H1 (cell line): ENCODE measurements around the gene CALD1. TPM values are rescaled to one million over a fixed set of nuclear protein-coding genes. Genes with fewer than 3 reads are reported as not detected.

Source experiments
- CTCF ChIA-PET: fragments of 300-600 bp; sonication (Branson Sonifier 250); formaldehyde crosslinking; loops from one replicate; lab custom pipeline; 2021; ENCODE audit not compliant: partially characterized antibody; lab: Charles Lee
- POLR2A ChIA-PET: fragments of 300-600 bp; sonication (Branson Sonifier 250); formaldehyde crosslinking; loops from one replicate; lab custom pipeline; 2021; ENCODE audit warnings: inconsistent platforms; ENCODE audit not compliant: partially characterized antibody; lab: Charles Lee
- DNase-seq, 2 experiments: peaks; one replicate each; pipeline versions ENCODE4 v3.0.0 to v3.0.0-alpha.2; 2010 to 2022; ENCODE audit warnings: low spot score in 2 of 2, low read depth in 1 of 2, mixed read lengths in 1 of 2
- FAIRE-seq: peaks from 2 replicates; lab custom pipeline; 2011; peaks lifted over from hg19 to GRCh38; lab: Jason Lieb, UNC
- H2AFZ ChIP-seq: 2 replicates; pipeline ENCODE4 v1.8.1; 2012; ENCODE audit warnings: low read length, inconsistent platforms
- H2AK5ac ChIP-seq: 2 replicates; pipeline ENCODE4 v1.6.1; 2013; ENCODE audit warnings: low read depth, low read length
- H2BK120ac ChIP-seq: replicated peaks from 2 replicates; pipeline ENCODE3; 2013; ENCODE audit warnings: low read depth, low read length, inconsistent platforms
- H2BK12ac ChIP-seq: 2 replicates; pipeline ENCODE4 v1.6.1; 2013; ENCODE audit warnings: low read depth, low read length
- H2BK15ac ChIP-seq: 2 replicates; pipeline ENCODE4 v1.6.1; 2013; ENCODE audit warnings: low read length
- H2BK20ac ChIP-seq: 2 replicates; pipeline ENCODE4 v1.6.1; 2013; ENCODE audit warnings: low read length
- H2BK5ac ChIP-seq: 2 replicates; pipeline ENCODE4 v1.6.1; 2013; ENCODE audit warnings: low read depth, low read length
- H3K14ac ChIP-seq: 2 replicates; pipeline ENCODE4 v1.6.1; 2013; ENCODE audit warnings: inconsistent platforms; ENCODE audit not compliant: insufficient read length
- H3K18ac ChIP-seq: 2 replicates; pipeline ENCODE4 v1.6.1; 2013; ENCODE audit warnings: low read length; ENCODE audit errors: extremely low read depth
- H3K23ac ChIP-seq: 2 replicates; pipeline ENCODE4 v1.6.1; 2013; ENCODE audit warnings: inconsistent platforms; ENCODE audit not compliant: insufficient read length
- H3K23me2 ChIP-seq: 2 replicates; pipeline ENCODE4 v1.6.1; 2013; ENCODE audit warnings: low read depth, low read length
- H3K27ac ChIP-seq: 2 replicates; pipeline ENCODE4 v1.6.1; 2011; ENCODE audit warnings: low read depth, low read length, inconsistent platforms
- H3K27me3 ChIP-seq, 4 experiments: replicated peaks in 1 of 4; 1 replicate in 1 of 4; 2 replicates in 3 of 4; pipeline versions ENCODE4 v1.6.1 to v1.8.1; 2011 to 2013; ENCODE audit warnings: low read length in 3 of 4, mild to moderate bottlenecking in 3 of 4, inconsistent platforms in 2 of 4, mixed read lengths in 2 of 4, moderate library complexity in 1 of 4; ENCODE audit not compliant: control insufficient read depth in 3 of 4, insufficient read depth in 3 of 4; ENCODE audit errors: extremely low read depth in 1 of 4
- H3K36me3 ChIP-seq, 4 experiments: 2 replicates each; pipeline versions ENCODE4 v1.6.1 to v1.8.1; 2011 to 2013; ENCODE audit warnings: mild to moderate bottlenecking in 4 of 4, low read length in 3 of 4, moderate library complexity in 2 of 4, control low read depth in 1 of 4, inconsistent platforms in 1 of 4; ENCODE audit not compliant: insufficient read depth in 4 of 4, control insufficient read depth in 2 of 4
- H3K4ac ChIP-seq: replicated peaks from 2 replicates; pipeline ENCODE3; 2013; ENCODE audit warnings: low read length, low read depth, mixed read lengths, inconsistent platforms; ENCODE audit not compliant: insufficient read length
- H3K4me1 ChIP-seq, 4 experiments: replicated peaks in 1 of 4; 1 replicate in 1 of 4; 2 replicates in 3 of 4; pipeline versions ENCODE4 v1.6.1 to v1.8.1; 2011 to 2013; ENCODE audit warnings: low read length in 3 of 4, inconsistent platforms in 2 of 4, mixed read lengths in 1 of 4; ENCODE audit not compliant: insufficient read depth in 4 of 4, control insufficient read depth in 3 of 4
- H3K4me2 ChIP-seq, 2 experiments: 2 replicates each; pipeline versions ENCODE4 v1.6.1 to v1.8.1; 2011 to 2013; ENCODE audit warnings: low read depth in 2 of 2, low read length in 2 of 2, control low read depth in 1 of 2, inconsistent platforms in 1 of 2, mild to moderate bottlenecking in 1 of 2; ENCODE audit not compliant: insufficient read depth in 1 of 2
- H3K4me3 ChIP-seq, 4 experiments: fragments of 200-600, 300-600 bp in 1 of 4; sonication (generic), shearing (Covaris generic), sonication (Bioruptor Twin) in 1 of 4; 2 replicates each; pipeline versions ENCODE4 v1.5.1 to v1.8.1; 2011 to 2016; ENCODE audit warnings: low read length in 4 of 4, low read depth in 3 of 4, control low read depth in 2 of 4, inconsistent platforms in 2 of 4, mild to moderate bottlenecking in 2 of 4, mixed read lengths in 1 of 4, moderate library complexity in 1 of 4; ENCODE audit not compliant: insufficient read depth in 2 of 4; ENCODE audit errors: extremely low read depth in 1 of 4
- H3K56ac ChIP-seq: replicated peaks from 2 replicates; pipeline ENCODE3; 2013; ENCODE audit warnings: low read depth, mild to moderate bottlenecking, mixed read lengths, low read length, inconsistent platforms; ENCODE audit not compliant: insufficient read length
- H3K79me1 ChIP-seq: 2 replicates; pipeline ENCODE4 v1.6.1; 2013; ENCODE audit warnings: low read depth, low read length, control low read depth
- H3K79me2 ChIP-seq, 2 experiments: 2 replicates each; pipeline versions ENCODE4 v1.6.1 to v1.8.1; 2012 to 2013; ENCODE audit warnings: low read length in 2 of 2, mild to moderate bottlenecking in 2 of 2, inconsistent platforms in 1 of 2; ENCODE audit not compliant: insufficient read depth in 2 of 2, control insufficient read depth in 1 of 2
- H3K9ac ChIP-seq, 4 experiments: replicated peaks in 1 of 4; 1 replicate in 1 of 4; 2 replicates in 3 of 4; pipeline versions ENCODE4 v1.6.1 to v1.8.1; 2011 to 2013; ENCODE audit warnings: low read depth in 3 of 4, low read length in 3 of 4, control low read depth in 2 of 4, mild to moderate bottlenecking in 2 of 4, moderate library complexity in 2 of 4, inconsistent platforms in 1 of 4; ENCODE audit errors: extremely low read depth in 1 of 4
- H3K9me3 ChIP-seq, 2 experiments: 2 replicates each; pipeline versions ENCODE4 v1.6.1 to v1.8.1; 2012 to 2013; ENCODE audit warnings: mild to moderate bottlenecking in 2 of 2, moderate library complexity in 2 of 2, control low read depth in 1 of 2, inconsistent platforms in 1 of 2, low read depth in 1 of 2, low read length in 1 of 2, mixed read lengths in 1 of 2; ENCODE audit not compliant: insufficient read depth in 2 of 2
- H4K20me1 ChIP-seq, 2 experiments: replicated peaks in 1 of 2; 2 replicates each; pipeline versions ENCODE3 to v1.8.1; 2011 to 2013; ENCODE audit warnings: inconsistent platforms in 2 of 2, low read length in 2 of 2, mild to moderate bottlenecking in 1 of 2; ENCODE audit not compliant: insufficient read depth in 2 of 2, control insufficient read depth in 1 of 2
- H4K5ac ChIP-seq: 2 replicates; pipeline ENCODE4 v1.6.1; 2013; ENCODE audit warnings: low read length, low read depth, mixed read lengths, inconsistent platforms; ENCODE audit not compliant: insufficient read length
- H4K8ac ChIP-seq: 2 replicates; pipeline ENCODE4 v1.8.0; 2013; ENCODE audit warnings: mild to moderate bottlenecking, moderate library complexity, low read length, inconsistent platforms; ENCODE audit not compliant: insufficient read depth; ENCODE audit errors: extremely low read depth
- H4K91ac ChIP-seq: replicated peaks from 2 replicates; pipeline ENCODE3; 2013; ENCODE audit warnings: low read length, mixed read lengths, inconsistent platforms; ENCODE audit not compliant: insufficient read length
- BACH1 ChIP-seq: IDR thresholded peaks from 2 replicates; pipeline ENCODE4 v1.6.1; 2012; ENCODE audit warnings: low read length, improper control_type of control experiment
- CTBP2 ChIP-seq: IDR thresholded peaks from 2 replicates; pipeline ENCODE4 v1.7.0; 2011; ENCODE audit warnings: borderline replicate concordance, mild to moderate bottlenecking, moderate library complexity, mixed read lengths, low read length; ENCODE audit not compliant: insufficient read depth, insufficient read length
- EZH2 ChIP-seq: fragments of 200-600 bp; sonication (generic); IDR thresholded peaks from 2 replicates; pipeline ENCODE4 v1.7.1; 2012; ENCODE audit warnings: low read depth, mild to moderate bottlenecking, moderate library complexity, low read length, inconsistent platforms; ENCODE audit not compliant: severe bottlenecking
- FOSL1 ChIP-seq: IDR thresholded peaks from 2 replicates; pipeline ENCODE4 v1.6.1; 2011; ENCODE audit warnings: mild to moderate bottlenecking, low read depth, low read length, moderate library complexity; ENCODE audit not compliant: insufficient read depth
- GTF2F1 ChIP-seq: IDR thresholded peaks from 2 replicates; pipeline ENCODE4 v1.6.1; 2012; ENCODE audit warnings: low read depth, low read length, improper control_type of control experiment, borderline replicate concordance
- HDAC2 ChIP-seq, 2 experiments: fragments of 300-600 bp in 1 of 2; sonication (generic) in 1 of 2; IDR thresholded peaks; 2 replicates each; pipeline ENCODE4 v1.6.1; 2011 to 2012; ENCODE audit warnings: low read depth in 2 of 2, low read length in 2 of 2, mild to moderate bottlenecking in 2 of 2, moderate library complexity in 2 of 2, borderline replicate concordance in 1 of 2, inconsistent platforms in 1 of 2
- JUN ChIP-seq: IDR thresholded peaks from 2 replicates; pipeline ENCODE4 v1.6.1; 2011; ENCODE audit warnings: low read depth, mild to moderate bottlenecking, improper control_type of control experiment, low read length
- KDM4A ChIP-seq: IDR thresholded peaks from one replicate; pipeline ENCODE4 v1.7.1; 2012; ENCODE audit warnings: low read depth, mild to moderate bottlenecking, moderate library complexity, low read length, inconsistent platforms; ENCODE audit not compliant: severe bottlenecking
- KDM5A ChIP-seq: fragments of 200-600 bp; IDR thresholded peaks from 2 replicates; pipeline ENCODE4 v1.7.1; 2012; ENCODE audit warnings: mild to moderate bottlenecking, low read length, inconsistent platforms, mixed read lengths
- MAFK ChIP-seq: IDR thresholded peaks from 2 replicates; pipeline ENCODE4 v1.6.1; 2012; ENCODE audit warnings: low read depth, mild to moderate bottlenecking, improper control_type of control experiment, low read length
- NRF1 ChIP-seq: IDR thresholded peaks from 2 replicates; pipeline ENCODE4 v1.6.1; 2011; ENCODE audit warnings: mild to moderate bottlenecking, low read depth, low read length, improper control_type of control experiment
- PHF8 ChIP-seq: fragments of 200-600 bp; sonication (generic); conservative IDR thresholded peaks from 2 replicates; pipeline ENCODE4 v1.7.1; 2012; ENCODE audit warnings: low read depth, mild to moderate bottlenecking, inconsistent platforms, low read length, moderate library complexity
- RFX5 ChIP-seq: IDR thresholded peaks from 2 replicates; pipeline ENCODE4 v1.6.1; 2011; ENCODE audit warnings: low read depth, low read length, improper control_type of control experiment, borderline replicate concordance
- TAF7 ChIP-seq: optimal IDR thresholded peaks from 2 replicates; pipeline ENCODE3; 2011; ENCODE audit warnings: low read depth, mild to moderate bottlenecking, inconsistent platforms, low read length, moderate library complexity, borderline replicate concordance
- WGBS, 2 experiments: shearing (Covaris generic) in 1 of 2; methylation state at CpG; one replicate each; pipeline versions ENCODE4 v1.1.6 to v1.1.7; 2013 to 2015; ENCODE audit warnings: low lambda C conversion rate in 2 of 2, mixed read lengths in 2 of 2, inconsistent platforms in 1 of 2, low coverage in 1 of 2, missing lambda C conversion rate in 1 of 2; ENCODE audit not compliant: insufficient replicate concordance in 2 of 2, insufficient coverage in 1 of 2, insufficient read length in 1 of 2; ENCODE audit errors: extremely low coverage in 1 of 2, missing lambda C conversion rate in 1 of 2; 5-methylcytosine and 5-hydroxymethylcytosine counted together
- polyA plus RNA-seq, 7 experiments: library from polyadenylated mRNA; depleted of rRNA in 3 of 7; stranded (reverse) in 5 of 7; unstranded in 2 of 7; fragments of >200 nt in 5 of 7; fragments of 200-250 nt in 2 of 7; gene quantifications; 1 replicate in 5 of 7; 2 replicates in 1 of 7; 4 replicates in 1 of 7; pipeline versions ENCODE4 v1.2.1 to v1.2.3, GENCODE V29; 2011 to 2013; ENCODE audit warnings: missing spikeins in 2 of 7, mixed read lengths in 2 of 7
- total RNA-seq: library from RNA; stranded (reverse); fragmentation: NEBNext Ultra II Directional; extraction: Animal tissue kit (Norgen Biotek cat#: 25700); gene quantifications from 2 replicates; pipeline ENCODE4 v1.2.1, GENCODE V29; 2021

The CALD1 gene
- total and polyA plus RNA-seq, 2 of the 8 experiments (the other 6 are each of a cell fraction or from before 2014, with no cell fraction given), result 34.3 to 177 TPM

DNA sequence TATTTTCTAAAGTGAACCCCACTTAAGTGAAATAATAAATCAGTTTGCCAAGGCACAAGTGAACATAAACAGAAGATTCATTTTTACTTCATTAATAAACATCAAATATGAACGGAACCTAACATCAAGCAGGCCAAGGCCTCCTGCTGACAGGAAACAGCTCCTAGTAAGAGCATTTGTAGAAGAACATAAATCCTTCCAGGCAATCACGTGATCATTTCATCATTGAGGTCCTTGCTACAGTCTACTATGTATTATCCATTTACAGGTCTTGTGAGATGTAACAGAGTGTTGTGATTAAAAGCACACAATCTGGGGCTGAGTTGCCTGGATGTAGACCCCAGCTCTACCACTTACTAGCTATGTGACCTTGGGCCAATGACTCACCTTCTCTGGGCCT is 70.6 kb downstream of the CALD1 start:
- Histone ChIP-seq H3K14ac (no peak overlapping the region), H2BK15ac (no peak overlapping the region), H3K56ac (no peak overlapping the region), H3K23ac (no peak overlapping the region), H3K36me3 (no peaks in the 10 kb centered on the region; a peak in 2 of 8 replicates), H3K27me3 (no peaks in the 10 kb centered on the region), H2BK12ac (no peak overlapping the region), H2BK120ac (no peak overlapping the region), H4K91ac (no peak overlapping the region), H3K79me2 (no peaks in the 10 kb centered on the region), H4K8ac (no peak overlapping the region), H3K23me2 (no peaks in the 10 kb centered on the region), H3K27ac (no peak overlapping the region), H3K4me2 (no peak overlapping the region), H2AK5ac (no peak overlapping the region), H2BK20ac (no peak overlapping the region), H2BK5ac (no peak overlapping the region), H3K9me3 (no peaks in the 10 kb centered on the region), H3K79me1 (no peaks in the 10 kb centered on the region; the same call in 1 of the 2 replicates), H4K5ac (no peak overlapping the region), H2AFZ (no peak overlapping the region), H3K4ac (no peak overlapping the region), H4K20me1 (no peaks in the 10 kb centered on the region), H3K9ac (no peak overlapping the region), H3K18ac (no peak overlapping the region), H3K4me1 (peaks cover 0 to 4% (median 2%) of the 10 kb centered on the region in 4 experiments; a peak in 2 of 7 replicates), H3K4me3 (no peak overlapping the region)
- FAIRE-seq (no peak), DNase-seq (no peak)
- ChIA-PET POLR2A (interaction anchor here (0.6 kb wide), 1 partner anchor 55 kb away, joined by 3 read pairs; no protein-coding TSS in a partner anchor), CTCF (interaction anchor here (1.2 kb wide), 1 partner anchor 16 kb away, joined by 4 read pairs; no protein-coding TSS in a partner anchor)
- 93% methylated on average over 2 of the region's 2 CpGs; no CpG with 5 or more reads in 1 of the 2 experiments for WGBS, 2 experiments
- TF ChIP-seq PHF8 (no peak), EZH2 (no peak), MAFK (no peak), NRF1 (no peak), BACH1 (no peak), GTF2F1 (no peak), FOSL1 (no peak), HDAC2 (IDR thresholded peaks at IDR 0.05; ENCODE audit: borderline replicate concordance in 1 of 2, low read depth in 2 of 2, low read length in 2 of 2) (no peak), KDM4A (no peak), JUN (no peak), RFX5 (no peak), TAF7 (no peak), CTBP2 (no peak), KDM5A (no peak)
